Measurements from ENCODE around the gene SAMD13. TPM values are rescaled to one million over a fixed set of nuclear protein-coding genes. Genes with fewer than 3 reads are reported as not detected.

Gene SAMD13
- polyA plus RNA-seq, 1 of the 3 experiments (the other 2 are of a cell fraction): 1.3 TPM

- H2AFZ ChIP-seq (ENCODE audit: low read depth): no peak overlapping the region
- H3K9ac ChIP-seq: no peak overlapping the region
- H3K36me3 ChIP-seq (replicated peaks in 1 of 2; ENCODE audit: control insufficient read depth in 1 of 2, insufficient read depth in 2 of 2, low read length in 1 of 2): no peaks in the 10 kb centered on the region
- H3K4me2 ChIP-seq: no peak overlapping the region
- no peaks in the 10 kb centered on the region for H3K9me3 ChIP-seq
- WGBS (ENCODE audit: low lambda C conversion rate): 88% methylated on average over 5 of the region's 5 CpGs
- ChIA-PET CTCF (interaction anchor here (1.0 kb wide), 1 partner anchor 21 kb away, joined by 3 read pairs; no protein-coding TSS in a partner anchor), POLR2A (no interaction called here)
- peaks cover 8 to 19% of the 10 kb centered on the region in 2 experiments for H3K4me1 ChIP-seq (ENCODE audit: control insufficient read depth in 1 of 2, insufficient read depth in 2 of 2, low read depth in 1 of 2, low read length in 1 of 2)
- H3K4me3 ChIP-seq (ENCODE audit: low read depth in 2 of 2, low read length in 1 of 2): no peak overlapping the region
- no peaks in the 10 kb centered on the region for H3K79me2 ChIP-seq (ENCODE audit: insufficient read depth)
- peak overlapping the region in 1 of 2 experiments; percentile 26; a peak in 1 of 4 replicates for H3K27ac ChIP-seq (ENCODE audit: low read depth in 2 of 2, low read length in 1 of 2)
- TF ChIP-seq ZBTB33 (IDR thresholded peaks at IDR 0.05; ENCODE audit: borderline replicate concordance, low read depth) (no peak), TEAD4 (IDR thresholded peaks at IDR 0.05; ENCODE audit: borderline replicate concordance, insufficient read depth) (no peak), PBX3 (IDR thresholded peaks at IDR 0.05) (no peak), ELF1 (IDR thresholded peaks at IDR 0.05) (no peak), MEF2A (IDR thresholded peaks at IDR 0.05; ENCODE audit: borderline replicate concordance, low read depth) (no peak), JUND (IDR thresholded peaks at IDR 0.05) (no peak), TCF12 (IDR thresholded peaks at IDR 0.05) (no peak), FOXJ3 (CRISPR knock-in tag; IDR thresholded peaks at IDR 0.05) (no peak), GATA2 (CRISPR knock-in tag; IDR thresholded peaks at IDR 0.05) (no peak), FOXM1 (IDR thresholded peaks at IDR 0.05; ENCODE audit: low read depth) (no peak), EP300 (IDR thresholded peaks at IDR 0.05; ENCODE audit: borderline replicate concordance in 1 of 2, low read depth in 1 of 2, low read length in 1 of 2) (no peak), RXRA (IDR thresholded peaks at IDR 0.05; ENCODE audit: borderline replicate concordance, low read depth) (no peak), RFX5 (IDR thresholded peaks at IDR 0.05; ENCODE audit: low read length) (no peak), USF1 (IDR thresholded peaks at IDR 0.05; ENCODE audit: borderline replicate concordance, low read depth) (no peak)
- no peaks in the 10 kb centered on the region for H3F3A ChIP-seq (replicated peaks; ENCODE audit: insufficient read depth)
- no peaks in the 10 kb centered on the region for H3K9me2 ChIP-seq
- H4K20me1 ChIP-seq (ENCODE audit: insufficient read depth): no peaks in the 10 kb centered on the region
- no peaks in the 10 kb centered on the region for H3K27me3 ChIP-seq (ENCODE audit: insufficient read depth)
- DNase-seq: no peak
Measured at GRCh38 chr1:84374991-84375696, 73.6 kb downstream of the SAMD13 start.

All from SK-N-SH (cell line).